ENCODE results near the gene SLC17A5. TPM values are rescaled to one million over a fixed set of nuclear protein-coding genes. Genes with fewer than 3 reads are reported as not detected.
A peak's percentile ranks its signal among the peaks of the same experiment; 100 is the strongest.
"Not testable (repeated sequence)": the region's sequence is repeated elsewhere in the genome, so short reads cannot be mapped to it uniquely, and the experiment has no call there.

SLC17A5 gene
- total RNA-seq, 2 experiments from 2014 or later = 8.0 to 9.5 TPM

DNA sequence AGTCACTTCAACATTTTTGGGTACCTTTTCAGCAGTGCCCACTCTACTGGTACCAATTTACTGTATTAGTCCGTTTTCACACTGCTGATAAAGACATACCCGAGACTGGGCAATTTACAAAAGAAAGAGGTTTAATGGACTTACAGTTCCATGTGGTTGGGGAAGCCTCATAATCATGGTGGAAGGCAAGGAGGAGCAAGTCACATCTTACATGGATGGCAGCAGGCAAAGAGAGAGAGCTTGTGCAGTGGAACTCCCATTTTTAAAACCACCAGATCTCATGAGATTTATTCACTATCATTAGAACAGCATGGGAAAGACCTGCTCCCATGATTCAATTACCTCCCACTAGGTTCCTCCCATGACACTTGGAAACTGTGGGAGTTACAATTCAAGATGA is 29.8 kb upstream of the SLC17A5 start:
- DNase-seq; H3K27ac Mint-ChIP-seq; H3K36me3 Mint-ChIP-seq (ENCODE audit: low read depth); POLR2A ChIA-PET; H3K4me3 Mint-ChIP-seq; H3K9me3 Mint-ChIP-seq; H3K4me1 Mint-ChIP-seq: not testable (repeated sequence)
- CTCF ChIA-PET = interaction anchor here (1.5 to 1.9 kb wide), 2 partner anchors 13 to 49 kb away, joined by 4 read pairs; no protein-coding TSS in a partner anchor
- peaks cover 41% of the 10 kb centered on the region for H3K27me3 Mint-ChIP-seq

DNA sequence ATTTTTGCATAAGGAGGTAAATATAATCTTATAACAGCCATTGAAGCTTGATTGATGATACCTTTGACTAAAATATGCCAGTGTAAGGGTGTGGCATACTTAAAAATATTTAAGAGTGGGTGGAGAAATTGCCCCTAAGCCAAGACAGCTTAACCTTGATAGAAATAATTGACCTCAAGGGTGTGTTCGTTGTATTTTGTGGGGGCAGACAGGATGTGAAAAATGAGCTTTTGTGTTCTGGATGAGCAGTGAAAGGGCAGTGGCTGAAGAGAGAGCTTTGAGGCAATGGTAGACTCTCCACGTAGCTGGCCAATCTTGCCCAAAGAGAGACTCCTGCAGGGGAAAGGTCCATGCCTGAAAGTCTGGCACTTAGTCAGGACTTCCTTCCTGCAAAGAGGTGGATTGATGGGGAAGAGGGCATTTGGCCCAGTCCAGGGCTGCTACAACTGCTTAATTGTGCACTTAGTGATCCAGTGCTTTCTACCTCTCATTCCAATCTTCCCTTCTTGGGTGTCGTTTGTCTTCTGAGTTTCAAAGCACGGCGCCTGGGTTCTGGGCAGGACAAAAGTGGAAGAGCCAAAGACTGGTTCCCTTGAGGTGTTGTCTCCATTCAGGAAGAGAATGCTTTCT is 26.6 kb upstream of the SLC17A5 start:
- H3K27ac Mint-ChIP-seq = no peak overlapping the region
- no peak overlapping the region for H3K4me3 Mint-ChIP-seq
- ChIA-PET CTCF (interaction anchor here (1.0 kb wide), 1 partner anchor 53 kb away, joined by 5 read pairs; no protein-coding TSS in a partner anchor), POLR2A (no interaction called here)
- H3K4me1 Mint-ChIP-seq = no peaks in the 10 kb centered on the region
- DNase-seq = no peak
- H3K36me3 Mint-ChIP-seq (ENCODE audit: low read depth) = no peaks in the 10 kb centered on the region
- H3K27me3 Mint-ChIP-seq = peaks cover 24% of the 10 kb centered on the region
- H3K9me3 Mint-ChIP-seq = peaks cover 4% of the 10 kb centered on the region

DNA sequence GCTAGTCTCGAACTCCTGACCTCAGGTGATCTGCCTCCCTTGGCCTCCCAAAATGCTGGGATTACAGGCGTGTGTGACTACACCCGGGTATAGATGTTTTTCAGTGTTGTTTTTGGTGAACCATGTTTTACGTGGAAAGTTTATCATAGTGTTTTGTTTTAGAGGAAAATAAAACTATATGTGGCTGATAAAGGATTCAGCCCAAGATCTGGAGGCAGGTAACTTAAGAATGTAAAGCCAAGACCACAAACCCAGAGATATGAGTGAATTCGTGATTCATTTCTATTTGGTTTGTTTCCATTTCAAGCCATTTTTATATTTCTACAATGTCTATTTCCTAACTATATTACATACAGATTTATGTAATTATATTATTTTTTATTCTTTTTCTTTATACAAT is 26.1 kb upstream of the SLC17A5 start:
- H3K4me1 Mint-ChIP-seq, H3K27ac Mint-ChIP-seq, H3K9me3 Mint-ChIP-seq: not testable (repeated sequence)

DNA sequence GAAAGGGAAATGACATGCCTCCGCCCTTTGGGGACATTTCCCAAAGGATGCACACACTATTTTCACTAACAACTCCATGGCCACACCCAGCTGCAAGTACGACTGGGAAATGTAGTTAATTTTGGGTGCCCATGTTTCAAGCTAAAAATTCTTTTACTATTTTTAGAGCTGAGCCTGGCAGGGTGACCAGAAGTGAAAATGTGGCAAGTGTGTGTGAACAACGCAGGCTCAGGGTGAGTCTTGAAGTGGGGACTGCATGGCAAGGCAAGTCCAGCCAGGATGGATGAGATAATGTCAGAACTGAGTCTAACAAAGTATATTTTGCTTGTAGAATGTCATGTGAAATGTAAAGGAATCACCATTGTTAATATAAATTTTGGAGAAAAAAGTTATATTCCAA is 25.2 kb upstream of the SLC17A5 start:
- H3K9me3 Mint-ChIP-seq = peaks cover 4% of the 10 kb centered on the region
- DNase-seq = no peak
- no peak overlapping the region for H3K4me3 Mint-ChIP-seq
- no peak overlapping the region for H3K27ac Mint-ChIP-seq
- no peaks in the 10 kb centered on the region for H3K36me3 Mint-ChIP-seq (ENCODE audit: low read depth)
- H3K4me1 Mint-ChIP-seq = peaks cover 2% of the 10 kb centered on the region
- peaks cover 18% of the 10 kb centered on the region for H3K27me3 Mint-ChIP-seq
- POLR2A ChIA-PET = no interaction called here
- CTCF ChIA-PET = interaction anchor here (7.3 kb wide), 1 partner anchor 53 kb away, joined by 89 read pairs; no protein-coding TSS in a partner anchor

More for the DNA sequence above, 26.1 kb upstream of the SLC17A5 start:
- H3K36me3 Mint-ChIP-seq (ENCODE audit: low read depth); DNase-seq; CTCF ChIA-PET; POLR2A ChIA-PET; H3K4me3 Mint-ChIP-seq: not testable (repeated sequence)
- H3K27me3 Mint-ChIP-seq = peaks cover 21% of the 10 kb centered on the region

DNA sequence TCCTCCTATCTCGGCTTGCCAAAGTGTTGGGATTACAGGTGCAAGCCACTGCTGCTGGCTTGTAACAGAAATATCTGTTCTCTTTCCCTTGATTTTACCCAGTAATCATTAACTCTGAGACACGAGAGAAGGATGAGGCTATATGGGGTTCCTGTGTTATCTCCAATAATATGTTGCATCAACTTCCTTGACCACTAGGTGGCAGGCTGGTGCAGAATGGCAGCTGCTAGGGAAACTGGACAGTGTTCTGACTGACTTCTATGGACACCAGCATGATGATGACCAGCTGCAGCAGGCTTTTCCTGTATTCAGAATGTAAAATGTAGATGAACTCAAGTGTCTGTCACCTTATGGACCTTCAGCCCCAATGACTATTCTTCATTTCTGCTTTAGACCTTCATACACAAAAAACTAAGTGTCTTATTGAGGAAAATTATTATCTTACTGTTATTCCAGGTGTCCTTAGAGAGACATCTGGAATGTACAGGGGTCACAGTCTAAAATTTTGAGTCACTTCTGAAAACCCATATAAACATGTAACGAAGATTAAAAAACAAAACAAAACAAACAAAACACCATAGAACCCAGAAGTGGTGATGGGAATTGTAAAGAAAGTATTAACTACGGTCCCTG is 21.8 kb upstream of the SLC17A5 start:
- Mint-ChIP-seq H3K27me3 (peaks cover 16% of the 10 kb centered on the region), H3K36me3 (ENCODE audit: low read depth) (no peaks in the 10 kb centered on the region), H3K27ac (no peak overlapping the region), H3K4me1 (peaks cover 2% of the 10 kb centered on the region), H3K4me3 (no peak overlapping the region), H3K9me3 (no peaks in the 10 kb centered on the region)
- ChIA-PET POLR2A (interaction anchor here (1.1 kb wide), 1 partner anchor 58 kb away, joined by 3 read pairs; no protein-coding TSS in a partner anchor), CTCF (interaction anchor here (0.9 to 7.3 kb wide), 12 partner anchors 9 to 63 kb away, joined by 3 to 89 read pairs (median 5); no protein-coding TSS in a partner anchor)
- DNase-seq = peak; percentile 75

DNA sequence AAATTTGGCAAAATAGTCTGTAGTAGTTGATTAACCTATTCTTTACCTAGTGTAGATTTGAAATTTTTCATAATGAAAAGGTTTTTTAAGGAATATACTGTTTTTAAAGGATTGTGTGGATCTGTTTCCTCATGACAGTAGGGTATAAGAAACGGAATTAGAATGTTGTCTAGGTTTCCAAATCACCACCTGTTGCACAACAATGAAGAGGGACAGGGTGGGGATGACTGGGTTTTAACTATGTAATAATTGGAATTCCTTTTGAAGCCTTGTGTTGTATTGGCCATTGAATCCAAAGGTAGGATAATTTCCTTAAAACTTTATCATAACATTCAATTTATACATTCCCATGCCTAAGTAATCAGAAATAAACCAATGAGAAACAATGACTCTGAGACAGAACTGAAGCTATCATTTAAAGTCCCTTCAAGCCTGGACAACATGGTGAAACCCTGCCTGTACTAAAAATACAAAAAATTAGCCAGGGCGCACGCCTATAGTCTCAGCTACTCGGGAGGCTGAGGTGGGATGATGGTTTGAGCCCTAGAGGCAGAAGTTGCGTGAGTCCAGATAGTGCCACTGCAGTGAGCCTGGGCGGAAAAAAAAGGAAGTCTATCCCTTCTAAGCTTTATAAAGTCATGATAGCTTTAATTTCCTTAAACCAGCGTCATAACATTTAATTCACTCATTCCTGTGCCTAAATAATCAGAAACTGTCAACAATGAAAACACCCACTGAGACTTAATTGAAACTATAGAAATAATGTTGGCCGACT is 18.3 kb upstream of the SLC17A5 start:
- Mint-ChIP-seq H3K4me1 (peaks cover 4% of the 10 kb centered on the region), H3K9me3 (no peaks in the 10 kb centered on the region), H3K27me3 (peaks cover 34% of the 10 kb centered on the region), H3K4me3 (no peak overlapping the region), H3K27ac (no peak overlapping the region), H3K36me3 (ENCODE audit: low read depth) (no peaks in the 10 kb centered on the region)
- ChIA-PET POLR2A (interaction anchor here (0.8 to 1.0 kb wide), 2 partner anchors 17 to 158 kb away, joined by 3 read pairs; no protein-coding TSS in a partner anchor), CTCF (interaction anchor here (1.5 to 7.3 kb wide), 2 partner anchors 60 to 65 kb away, joined by 4 to 89 read pairs; no protein-coding TSS in a partner anchor)
- no peak for DNase-seq

DNA sequence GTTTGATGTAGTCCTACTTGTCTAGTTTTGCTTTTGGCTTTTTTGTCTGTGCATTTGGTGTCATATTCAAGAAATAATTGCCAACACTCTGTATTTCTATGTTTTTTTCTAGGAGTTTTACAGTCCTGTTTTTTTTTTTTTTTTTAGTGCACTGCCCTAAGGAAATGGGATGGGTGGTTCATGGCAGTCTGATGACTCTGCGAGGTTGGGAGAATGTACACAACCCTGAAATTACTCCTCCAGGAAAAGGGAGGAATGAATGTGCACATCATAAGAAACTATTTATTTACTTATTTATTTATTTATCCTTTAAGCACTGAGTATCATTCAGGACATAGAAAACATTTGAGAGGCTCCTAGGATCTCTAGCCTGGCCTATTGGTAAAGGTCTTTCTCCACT is 15.2 kb upstream of the SLC17A5 start:
- POLR2A ChIA-PET = no interaction called here
- no peak for DNase-seq
- Mint-ChIP-seq H3K4me1 (peaks cover 11% of the 10 kb centered on the region), H3K27ac (no peak overlapping the region), H3K9me3 (no peaks in the 10 kb centered on the region), H3K36me3 (ENCODE audit: low read depth) (no peaks in the 10 kb centered on the region), H3K4me3 (no peak overlapping the region), H3K27me3 (peaks cover 36% of the 10 kb centered on the region)
- CTCF ChIA-PET = no interaction called here

DNA sequence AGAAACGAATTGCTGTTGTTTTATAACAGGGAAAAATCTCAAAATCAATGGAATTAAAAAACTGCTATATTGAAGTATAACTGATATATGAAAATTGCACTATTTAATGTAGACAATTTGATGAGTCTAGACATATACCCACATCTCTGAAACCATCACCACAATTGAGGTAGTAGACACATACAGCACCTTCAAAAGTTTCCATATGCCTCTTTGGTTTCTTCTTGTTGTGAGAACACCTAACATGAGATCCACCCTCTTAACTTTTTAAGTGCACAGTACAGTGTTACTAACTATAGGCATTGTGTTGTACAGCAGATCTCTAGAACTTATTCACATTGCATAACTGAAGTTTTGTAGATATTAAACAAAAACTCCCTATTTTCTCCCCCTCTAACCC is 14.0 kb upstream of the SLC17A5 start:
- H3K4me1 Mint-ChIP-seq = peaks cover 11% of the 10 kb centered on the region
- no peak overlapping the region for H3K27ac Mint-ChIP-seq
- H3K9me3 Mint-ChIP-seq = no peaks in the 10 kb centered on the region
- no peak for DNase-seq
- POLR2A ChIA-PET = interaction anchor here (5.1 kb wide), 1 partner anchor 13 kb away, joined by 20 read pairs; the partner anchor contains the start of gene SLC17A5
- no peaks in the 10 kb centered on the region for H3K36me3 Mint-ChIP-seq (ENCODE audit: low read depth)
- H3K27me3 Mint-ChIP-seq = peaks cover 38% of the 10 kb centered on the region
- CTCF ChIA-PET = interaction anchor here (2.0 kb wide), 1 partner anchor 8 kb away, joined by 9 read pairs; no protein-coding TSS in a partner anchor
- H3K4me3 Mint-ChIP-seq = no peak overlapping the region

DNA sequence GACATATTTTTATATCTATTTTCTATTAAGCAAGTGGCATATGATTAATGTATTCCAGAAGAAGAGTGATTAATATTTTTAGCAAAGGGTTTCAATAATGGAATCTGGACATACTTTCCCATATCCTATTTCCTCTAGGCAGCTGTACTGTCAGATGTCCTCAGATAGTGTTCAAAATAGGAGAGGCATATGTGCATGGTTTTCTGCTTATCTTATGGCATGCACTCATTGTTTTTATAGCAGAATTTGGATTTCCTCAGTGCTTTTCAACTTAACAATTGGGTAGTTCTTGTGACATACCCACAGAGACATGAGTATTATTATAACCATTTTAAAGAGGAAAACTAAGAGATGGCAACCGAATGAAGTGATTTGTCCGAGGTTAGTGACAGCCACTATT is 12.6 kb upstream of the SLC17A5 start:
- POLR2A ChIA-PET = interaction anchor here (5.1 kb wide), 1 partner anchor 12 kb away, joined by 20 read pairs; the partner anchor contains the start of gene SLC17A5
- CTCF ChIA-PET = interaction anchor here (2.0 kb wide), 1 partner anchor 10 kb away, joined by 9 read pairs; no protein-coding TSS in a partner anchor
- Mint-ChIP-seq H3K27me3 (peaks cover 33% of the 10 kb centered on the region), H3K36me3 (ENCODE audit: low read depth) (no peaks in the 10 kb centered on the region), H3K9me3 (no peaks in the 10 kb centered on the region), H3K27ac (no peak overlapping the region), H3K4me1 (peaks cover 11% of the 10 kb centered on the region), H3K4me3 (no peak overlapping the region)
- no peak for DNase-seq

DNA sequence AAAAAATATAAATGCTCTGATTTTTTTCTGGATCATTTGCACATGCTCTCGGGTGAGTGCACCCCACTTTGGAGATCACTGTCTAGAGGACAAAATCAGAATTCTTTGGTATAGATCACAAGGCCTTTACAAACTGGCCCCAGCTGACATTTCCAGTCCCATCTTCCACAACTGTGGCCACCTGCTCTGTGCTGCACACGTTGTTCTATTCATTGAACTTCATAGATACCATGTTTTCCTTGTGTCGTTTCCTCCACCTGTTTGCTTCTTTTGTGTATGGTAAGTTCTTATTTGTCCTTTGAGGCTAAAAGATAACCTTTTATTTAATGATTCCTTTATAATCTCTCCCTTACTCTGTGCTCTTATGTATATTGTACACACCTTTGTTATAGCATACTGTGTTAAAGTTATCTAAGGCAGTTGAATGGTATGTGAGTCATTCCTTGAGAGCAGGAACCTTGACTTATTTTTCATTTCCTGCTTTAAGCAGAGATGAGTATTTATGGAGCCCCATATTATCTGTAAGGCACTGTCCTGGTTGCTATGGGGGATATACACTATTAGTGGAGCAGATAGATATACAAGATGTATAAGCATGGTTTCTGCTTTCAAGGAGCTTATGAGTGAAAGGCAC is 12.0 kb upstream of the SLC17A5 start:
- H3K27me3 Mint-ChIP-seq = peaks cover 31% of the 10 kb centered on the region
- ChIA-PET POLR2A (interaction anchor here (5.1 kb wide), 1 partner anchor 11 kb away, joined by 20 read pairs; the partner anchor contains the start of gene SLC17A5), CTCF (interaction anchor here (1.4 to 2.0 kb wide), 2 partner anchors 10 to 13 kb away, joined by 7 to 9 read pairs; partner anchors contain the start of gene SLC17A5)

DNA sequence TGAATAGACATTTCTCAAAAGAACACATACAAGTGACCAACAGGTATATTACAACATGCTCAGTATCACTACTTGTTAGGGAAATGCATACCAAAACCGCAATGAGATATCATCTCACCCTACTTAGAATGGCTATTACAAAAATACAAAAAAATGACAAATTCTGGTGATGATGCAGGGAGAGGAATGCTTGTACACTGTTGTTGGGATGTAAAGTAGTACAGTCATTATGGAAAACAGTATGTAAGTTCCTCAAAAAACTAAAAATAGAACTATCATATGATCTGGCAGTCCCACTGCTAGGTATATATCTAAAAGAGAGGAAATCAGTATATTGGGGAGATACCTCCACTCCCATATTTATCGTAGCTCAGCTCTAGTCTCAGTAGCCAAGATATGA is 10.9 kb upstream of the SLC17A5 start:
- Mint-ChIP-seq H3K36me3 (ENCODE audit: low read depth) (no peaks in the 10 kb centered on the region), H3K27me3 (peaks cover 21% of the 10 kb centered on the region), H3K4me1 (peaks cover 11% of the 10 kb centered on the region), H3K4me3 (no peak overlapping the region), H3K27ac (no peak overlapping the region), H3K9me3 (no peaks in the 10 kb centered on the region)
- no peak for DNase-seq
- CTCF ChIA-PET = interaction anchor here (1.4 kb wide), 1 partner anchor 11 kb away, joined by 7 read pairs; the partner anchor contains the start of gene SLC17A5
- POLR2A ChIA-PET = interaction anchor here (5.1 kb wide), 1 partner anchor 10 kb away, joined by 20 read pairs; the partner anchor contains the start of gene SLC17A5

More for the DNA sequence above, 12.0 kb upstream of the SLC17A5 start:
- Mint-ChIP-seq H3K36me3 (ENCODE audit: low read depth) (no peaks in the 10 kb centered on the region), H3K9me3 (no peaks in the 10 kb centered on the region), H3K4me3 (no peak overlapping the region), H3K27ac (no peak overlapping the region), H3K4me1 (peaks cover 11% of the 10 kb centered on the region)
- no peak for DNase-seq

DNA sequence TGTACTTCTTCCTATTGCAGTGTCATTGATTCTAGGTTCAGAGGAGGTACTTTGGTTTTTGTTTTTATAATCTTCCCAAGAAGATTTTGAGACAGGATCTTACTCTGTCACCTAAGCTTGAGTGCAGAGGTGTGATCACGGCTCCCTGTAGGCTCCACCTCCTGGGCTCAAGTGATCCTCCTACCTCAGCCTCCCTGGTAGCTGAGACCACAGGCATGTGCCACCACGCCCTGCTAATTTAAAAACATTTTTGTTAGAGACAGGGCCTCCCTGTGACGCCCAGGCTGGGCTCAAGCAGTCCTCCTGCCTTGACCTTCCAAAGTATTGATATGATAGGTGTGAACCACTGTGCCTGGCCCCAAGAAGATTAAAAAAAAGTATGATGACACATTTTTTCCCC is 3.4 kb upstream of the SLC17A5 start:
- H3K4me3 Mint-ChIP-seq = no peak overlapping the region
- no peaks in the 10 kb centered on the region for H3K9me3 Mint-ChIP-seq
- H3K27me3 Mint-ChIP-seq = no peaks in the 10 kb centered on the region
- ChIA-PET CTCF (no interaction called here), POLR2A (no interaction called here)
- DNase-seq = peak; percentile 35
- H3K36me3 Mint-ChIP-seq (ENCODE audit: low read depth) = no peaks in the 10 kb centered on the region
- no peak overlapping the region for H3K27ac Mint-ChIP-seq
- H3K4me1 Mint-ChIP-seq = peaks cover 31% of the 10 kb centered on the region
